HUES6 (cell line): ENCODE measurements around the gene SEMA3E.
"Not testable (repeated sequence)": the region's sequence is repeated elsewhere in the genome, so short reads cannot be mapped to it uniquely, and the experiment has no call there.

Experiments used
- H3K27ac ChIP-seq: 2 replicates; pipeline ENCODE4 v1.7.0; 2013; ENCODE audit warnings: low read depth, mild to moderate bottlenecking, low read length, inconsistent platforms
- H3K27me3 ChIP-seq: 2 replicates; pipeline ENCODE4 v1.6.1; 2013; ENCODE audit warnings: low read length; ENCODE audit not compliant: control insufficient read depth, insufficient read depth
- H3K36me3 ChIP-seq: 2 replicates; pipeline ENCODE4 v1.6.1; 2013; ENCODE audit warnings: low read length; ENCODE audit not compliant: control insufficient read depth, insufficient read depth
- H3K4me1 ChIP-seq: 2 replicates; pipeline ENCODE4 v1.6.1; 2013; ENCODE audit warnings: low read length; ENCODE audit not compliant: control insufficient read depth, insufficient read depth
- H3K4me3 ChIP-seq: 2 replicates; pipeline ENCODE4 v1.5.1; 2013; ENCODE audit warnings: low read depth, low read length
- H3K9ac ChIP-seq: one replicate; pipeline ENCODE4 v1.6.1; 2013; ENCODE audit warnings: mild to moderate bottlenecking, low read length
- H3K9me3 ChIP-seq: 2 replicates; pipeline ENCODE4 v1.6.1; 2013; ENCODE audit warnings: low read depth, low read length; ENCODE audit not compliant: control insufficient read depth, insufficient read depth

Gene SEMA3E

DNA sequence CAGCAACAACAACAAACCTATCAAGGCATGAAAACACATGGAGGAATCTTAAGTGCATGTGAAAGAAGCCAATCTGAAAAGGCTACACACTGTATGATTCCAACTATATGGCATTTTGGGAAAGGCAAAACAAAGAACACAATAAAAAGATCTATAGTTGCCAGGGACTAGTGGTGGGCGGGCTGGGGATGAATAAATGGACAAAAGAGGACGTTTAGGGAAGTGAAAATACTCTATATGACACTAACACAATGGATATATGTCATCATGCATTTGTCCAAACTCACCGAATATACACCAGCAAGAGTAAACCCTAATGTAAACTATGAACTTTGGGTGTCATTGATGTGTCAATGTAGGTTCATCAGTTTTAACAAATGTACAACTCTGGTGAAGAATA is 89.1 kb downstream of the SEMA3E start:
- Histone ChIP-seq H3K27ac (no peak overlapping the region), H3K4me1 (no peaks in the 10 kb centered on the region), H3K9me3 (no peaks in the 10 kb centered on the region), H3K36me3 (no peaks in the 10 kb centered on the region), H3K9ac (no peak overlapping the region), H3K4me3 (no peak overlapping the region), H3K27me3 (no peaks in the 10 kb centered on the region)

DNA sequence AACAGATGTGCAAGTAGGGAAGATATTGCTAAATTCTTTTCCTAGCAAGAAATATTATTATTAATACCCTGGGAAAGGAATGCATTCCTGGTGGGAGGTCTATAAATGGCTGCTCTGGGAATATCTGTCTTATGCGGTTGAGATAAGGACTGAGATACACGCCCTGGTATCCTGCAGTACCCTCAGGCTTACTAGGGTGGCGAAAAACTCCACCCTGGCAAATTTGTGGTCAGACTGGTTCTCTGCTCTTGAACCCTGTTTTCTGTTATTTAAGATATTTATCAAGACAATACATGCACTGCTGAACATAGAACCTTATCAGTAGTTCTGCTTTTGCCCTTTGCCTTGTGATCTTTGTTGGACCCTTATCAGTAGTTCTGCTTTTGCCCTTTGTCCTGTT is 96.4 kb downstream of the SEMA3E start:
- not testable (repeated sequence) for H3K4me3 ChIP-seq

DNA sequence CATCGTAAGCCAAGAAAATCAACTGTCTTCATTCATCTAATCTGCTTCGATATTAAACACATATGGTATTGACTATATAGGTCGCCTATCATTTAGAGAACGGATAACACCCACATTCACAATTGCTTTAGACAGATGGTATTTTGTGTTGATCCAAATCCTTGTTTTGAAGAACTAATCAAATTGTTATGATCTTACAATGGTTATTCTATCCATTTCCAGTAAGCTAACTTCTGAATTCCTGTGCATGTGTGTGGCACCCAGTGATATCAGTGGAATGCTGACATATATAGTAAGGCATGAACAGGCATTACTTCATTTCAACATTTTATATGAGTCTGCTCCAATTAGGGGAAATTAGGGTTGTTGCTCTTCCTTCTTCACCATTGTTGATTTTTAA is 98.8 kb downstream of the SEMA3E start:
- H3K4me1 ChIP-seq: no peaks in the 10 kb centered on the region
- no peak overlapping the region for H3K27ac ChIP-seq
- no peaks in the 10 kb centered on the region for H3K27me3 ChIP-seq
- no peaks in the 10 kb centered on the region for H3K36me3 ChIP-seq
- H3K9ac ChIP-seq: no peak overlapping the region
- H3K4me3 ChIP-seq: no peak overlapping the region
- H3K9me3 ChIP-seq: peaks cover 8% of the 10 kb centered on the region; the same call in 1 of the 2 replicates

More for the DNA sequence above, 96.4 kb downstream of the SEMA3E start:
- H3K9me3 ChIP-seq, H3K4me1 ChIP-seq, H3K36me3 ChIP-seq, H3K27ac ChIP-seq, H3K9ac ChIP-seq, H3K27me3 ChIP-seq: not testable (repeated sequence)

DNA sequence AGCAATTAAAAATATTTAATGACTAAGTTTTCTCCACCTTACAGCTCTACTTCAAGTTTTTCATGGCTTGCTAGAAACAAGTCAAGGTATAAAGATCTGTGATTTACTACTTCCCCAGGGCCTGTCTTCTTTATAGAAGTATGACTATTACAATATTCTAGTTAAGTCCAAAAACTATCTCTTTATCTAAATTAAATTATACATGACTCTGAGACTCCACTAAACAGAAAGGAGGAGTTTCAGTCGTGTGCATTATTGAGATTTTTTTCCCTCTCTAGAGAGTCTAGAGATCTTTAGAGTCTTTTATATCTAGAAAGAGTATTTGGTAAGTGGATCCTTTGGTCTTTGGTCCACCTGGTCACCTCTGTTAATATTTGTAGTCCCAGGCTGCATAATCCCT is 100.7 kb downstream of the SEMA3E start:
- no peak overlapping the region for H3K4me3 ChIP-seq
- H3K9ac ChIP-seq: no peak overlapping the region
- no peaks in the 10 kb centered on the region for H3K4me1 ChIP-seq
- H3K27me3 ChIP-seq: no peaks in the 10 kb centered on the region
- H3K27ac ChIP-seq: no peak overlapping the region
- peaks cover 8% of the 10 kb centered on the region; the same call in 1 of the 2 replicates for H3K9me3 ChIP-seq
- H3K36me3 ChIP-seq: no peaks in the 10 kb centered on the region

DNA sequence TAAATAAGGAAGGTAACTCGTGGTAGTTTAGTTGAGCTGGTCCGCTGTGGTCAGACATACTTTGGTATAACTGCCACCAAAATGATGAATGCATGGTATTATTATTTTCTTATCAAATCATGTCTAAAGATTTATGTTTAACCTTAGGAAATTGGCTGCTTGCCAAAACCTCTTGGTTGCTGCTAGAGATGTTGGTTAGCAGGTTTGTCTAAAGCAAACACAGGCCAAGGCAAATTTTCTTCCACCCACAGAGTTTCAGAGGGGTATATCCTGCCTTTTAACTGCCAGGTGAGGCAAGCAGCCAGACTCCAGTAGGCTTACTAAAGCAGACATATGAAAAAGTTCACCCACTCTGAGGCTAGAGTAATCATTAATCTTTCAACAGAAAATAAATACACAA is 101.4 kb downstream of the SEMA3E start:
- H3K9ac ChIP-seq: no peak overlapping the region

DNA sequence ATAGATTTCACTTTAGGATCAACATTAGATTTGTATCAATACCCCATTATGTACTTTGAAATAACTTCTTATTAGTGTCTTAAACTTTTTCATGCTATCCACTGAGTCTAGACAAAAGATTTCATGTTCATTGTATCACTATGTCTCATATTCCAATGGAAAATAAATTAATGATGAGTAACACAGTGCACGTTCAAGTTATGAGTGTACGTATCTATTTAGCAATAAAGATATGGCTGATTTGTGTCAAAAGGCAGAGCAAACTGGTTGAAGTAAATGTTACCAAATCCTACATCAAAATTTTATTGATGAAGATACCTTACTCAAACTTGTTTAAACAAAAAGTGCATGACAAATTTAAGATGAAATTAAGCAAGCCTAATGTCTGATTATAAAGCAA is 102.4 kb downstream of the SEMA3E start:
- no peaks in the 10 kb centered on the region for H3K36me3 ChIP-seq
- H3K4me1 ChIP-seq: no peaks in the 10 kb centered on the region
- no peaks in the 10 kb centered on the region for H3K27me3 ChIP-seq
- H3K9me3 ChIP-seq: no peaks in the 10 kb centered on the region
- no peak overlapping the region for H3K27ac ChIP-seq
- no peak overlapping the region for H3K4me3 ChIP-seq
- no peak overlapping the region for H3K9ac ChIP-seq

More for the DNA sequence above, 101.4 kb downstream of the SEMA3E start:
- no peak overlapping the region for H3K4me3 ChIP-seq
- H3K27me3 ChIP-seq: no peaks in the 10 kb centered on the region
- no peak overlapping the region for H3K27ac ChIP-seq
- 0 out of 2 replicates have a peak, but pooled peaks cover under 1% of the 10 kb centered on the region for H3K9me3 ChIP-seq
- H3K4me1 ChIP-seq: no peaks in the 10 kb centered on the region
- no peaks in the 10 kb centered on the region for H3K36me3 ChIP-seq

DNA sequence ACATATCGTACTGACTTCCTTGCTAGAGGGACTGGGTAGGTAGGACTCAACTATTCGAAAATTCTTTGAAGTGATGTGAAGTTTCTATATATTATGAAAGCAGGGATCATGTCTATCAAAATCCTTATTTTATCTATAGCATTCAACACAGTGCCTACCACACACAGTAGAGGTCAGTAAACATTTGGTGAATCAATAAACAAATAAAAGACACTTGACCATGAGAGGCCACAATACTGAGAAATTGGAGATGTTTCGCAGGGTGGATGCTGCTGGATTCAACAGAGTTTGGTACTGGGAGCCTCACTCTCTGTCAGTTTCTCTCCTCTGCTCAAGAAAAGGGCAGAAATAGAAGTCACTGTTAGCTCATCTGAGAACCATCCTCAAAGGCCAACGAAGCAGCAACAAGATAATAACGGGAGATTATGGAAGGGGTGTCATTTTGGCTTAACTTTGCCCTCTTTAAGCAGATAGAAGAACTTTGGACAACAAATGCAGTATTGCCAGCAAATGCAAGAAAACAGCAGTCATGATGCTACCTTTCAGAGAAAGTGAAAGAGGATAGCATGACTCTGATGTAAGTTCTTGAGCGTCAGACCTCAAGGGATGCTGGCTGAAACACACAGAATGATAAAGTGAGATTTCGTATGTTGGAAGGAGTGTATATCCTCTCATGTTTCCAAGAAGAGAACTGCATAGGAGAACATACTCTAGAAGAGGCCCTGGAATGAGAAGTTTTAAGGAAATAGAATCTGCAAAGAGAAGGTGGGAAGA is 107.6 kb downstream of the SEMA3E start:
- H3K9ac ChIP-seq: no peak overlapping the region
- H3K27ac ChIP-seq: no peak overlapping the region
- H3K4me1 ChIP-seq: no peaks in the 10 kb centered on the region
- no peaks in the 10 kb centered on the region for H3K27me3 ChIP-seq
- no peak overlapping the region for H3K4me3 ChIP-seq
- H3K36me3 ChIP-seq: no peaks in the 10 kb centered on the region
- no peaks in the 10 kb centered on the region for H3K9me3 ChIP-seq

DNA sequence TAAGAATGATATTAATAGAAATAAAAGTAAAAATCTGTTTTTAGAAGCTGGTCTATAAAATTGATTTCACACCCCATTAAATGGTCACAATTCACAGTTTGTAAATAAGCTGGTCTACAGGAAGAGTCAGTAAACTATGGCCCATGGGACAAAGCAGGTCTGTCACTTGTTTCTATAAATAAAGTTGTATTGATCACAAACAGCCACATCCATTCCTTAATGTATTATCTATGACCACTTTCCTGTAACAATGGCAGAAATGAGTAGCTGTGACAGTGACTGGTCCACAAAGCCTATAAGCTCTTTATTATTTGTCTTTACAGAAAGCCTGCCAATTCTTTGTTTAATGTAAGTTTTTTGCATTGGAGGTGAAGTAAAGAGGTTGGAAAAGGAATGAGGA is 114.5 kb downstream of the SEMA3E start:
- Histone ChIP-seq H3K4me3 (no peak overlapping the region), H3K27me3 (no peaks in the 10 kb centered on the region), H3K9me3 (no peaks in the 10 kb centered on the region), H3K36me3 (no peaks in the 10 kb centered on the region), H3K4me1 (no peaks in the 10 kb centered on the region), H3K9ac (no peak overlapping the region), H3K27ac (no peak overlapping the region)

DNA sequence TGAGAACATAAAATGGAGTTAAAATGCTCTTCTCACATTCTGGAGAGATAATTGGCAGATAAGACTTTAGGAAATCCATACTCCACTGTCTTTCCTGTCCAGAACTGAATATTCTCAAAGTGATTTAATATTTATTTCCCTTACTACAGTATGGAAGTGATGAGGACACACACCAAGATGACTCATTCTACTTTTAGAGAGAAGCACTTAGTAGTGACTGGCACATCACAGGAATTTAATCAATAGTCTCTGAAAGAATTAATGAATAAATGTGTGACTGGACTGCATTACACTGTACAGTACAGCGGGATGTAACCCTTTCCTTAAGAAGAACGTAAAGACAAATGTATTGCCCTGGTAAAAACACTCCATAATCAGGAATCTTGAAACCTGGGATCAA is 116.7 kb downstream of the SEMA3E start:
- Histone ChIP-seq H3K4me3 (no peak overlapping the region), H3K9ac (no peak overlapping the region)

DNA sequence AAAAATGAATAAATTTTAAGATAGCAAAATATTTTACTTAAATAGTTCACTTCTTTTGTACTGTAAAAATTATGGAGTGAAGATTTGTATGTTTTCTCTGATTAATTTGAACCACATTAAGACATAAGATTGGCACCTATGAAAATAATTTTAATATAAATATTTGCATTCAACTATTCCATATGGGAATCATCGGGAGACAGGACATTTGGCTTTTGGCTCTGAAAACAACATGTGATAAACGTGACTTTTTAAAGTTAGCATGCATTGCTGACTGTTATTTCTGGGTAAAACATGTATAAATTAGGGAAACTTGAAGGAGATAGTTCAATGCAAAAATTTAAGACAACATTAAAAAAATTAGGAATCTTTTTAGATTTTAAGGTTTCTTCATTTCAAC is 117.2 kb downstream of the SEMA3E start:
- H3K4me1 ChIP-seq: no peaks in the 10 kb centered on the region

More for the DNA sequence above, 116.7 kb downstream of the SEMA3E start:
- H3K27me3 ChIP-seq: no peaks in the 10 kb centered on the region
- H3K27ac ChIP-seq: no peak overlapping the region
- no peaks in the 10 kb centered on the region for H3K4me1 ChIP-seq
- no peaks in the 10 kb centered on the region for H3K36me3 ChIP-seq
- H3K9me3 ChIP-seq: no peaks in the 10 kb centered on the region

DNA sequence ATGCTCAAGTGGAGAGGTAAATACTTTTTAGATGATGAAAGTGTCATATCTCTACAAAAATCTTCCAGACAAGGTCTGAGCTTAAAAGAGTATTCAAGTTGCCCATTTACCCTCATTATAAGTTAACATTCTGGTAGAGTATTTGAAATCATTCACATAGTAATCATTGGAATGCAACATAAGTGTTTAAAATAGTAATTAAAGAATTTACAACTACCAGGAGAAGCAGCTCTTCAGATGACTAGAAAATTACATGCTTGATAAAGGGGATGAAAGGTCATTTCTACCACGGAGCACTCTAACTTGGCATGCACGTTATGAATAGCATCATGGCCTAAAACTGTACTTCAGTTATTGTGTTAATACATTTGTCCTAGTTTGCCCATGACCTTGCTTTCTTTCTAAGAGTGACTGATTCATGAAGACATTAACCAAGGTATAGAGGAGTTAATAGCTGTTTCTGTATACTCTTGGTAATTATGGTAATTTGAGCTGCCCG is 120.0 kb downstream of the SEMA3E start:
- Histone ChIP-seq H3K36me3 (no peaks in the 10 kb centered on the region), H3K27me3 (no peaks in the 10 kb centered on the region), H3K9me3 (no peaks in the 10 kb centered on the region), H3K9ac (no peak overlapping the region), H3K27ac (no peak overlapping the region), H3K4me1 (no peaks in the 10 kb centered on the region), H3K4me3 (no peak overlapping the region)

More for the DNA sequence above, 117.2 kb downstream of the SEMA3E start:
- Histone ChIP-seq H3K27me3 (no peaks in the 10 kb centered on the region), H3K9ac (no peak overlapping the region), H3K36me3 (no peaks in the 10 kb centered on the region), H3K9me3 (no peaks in the 10 kb centered on the region), H3K27ac (no peak overlapping the region), H3K4me3 (no peak overlapping the region)
